ENCODE measurements around the gene LLGL2.
"Not testable (repeated sequence)": the region's sequence is repeated elsewhere in the genome, so short reads cannot be mapped to it uniquely, and the experiment has no call there.

LLGL2 gene

GRCh38 chr17:75589919-75590303 is 64.4 kb downstream of the LLGL2 start:
- H3K36me3 ChIP-seq (ENCODE audit: control insufficient read depth in 2 of 2, insufficient read depth in 2 of 2, low read length in 2 of 2): no peaks in the 10 kb centered on the region
- H3K9me3 ChIP-seq (ENCODE audit: control insufficient read depth in 2 of 2, low read length in 2 of 2): no peaks in the 10 kb centered on the region
- peak overlapping the region in 1 of 2 donors; percentile 68 for H3K9ac ChIP-seq (ENCODE audit: low read depth in 1 of 2, low read length in 2 of 2)
- peak overlapping the region in 1 of 2 donors; percentile 61 for H3K27ac ChIP-seq (ENCODE audit: low read depth in 2 of 2, low read length in 2 of 2)
- H3K27me3 ChIP-seq (ENCODE audit: control insufficient read depth in 2 of 2, insufficient read depth in 2 of 2, low read length in 2 of 2): no peaks in the 10 kb centered on the region
- peaks cover 9 to 11% of the 10 kb centered on the region in 2 donors for H3K4me1 ChIP-seq (ENCODE audit: control insufficient read depth in 2 of 2, insufficient read depth in 2 of 2, low read length in 2 of 2)
- peak overlapping the region in 1 of 2 donors; percentile 48 for H3K4me3 ChIP-seq (ENCODE audit: low read length in 2 of 2)

- Histone ChIP-seq H3K27ac (ENCODE audit: low read depth in 2 of 2, low read length in 2 of 2) (no peak overlapping the region), H3K27me3 (ENCODE audit: control insufficient read depth in 2 of 2, insufficient read depth in 2 of 2, low read length in 2 of 2) (no peaks in the 10 kb centered on the region), H3K4me3 (ENCODE audit: low read length in 2 of 2) (peak overlapping the region in 1 of 2 donors; percentile 48), H3K9ac (ENCODE audit: low read depth in 1 of 2, low read length in 2 of 2) (peak overlapping the region in 1 of 2 donors; percentile 12), H3K36me3 (ENCODE audit: control insufficient read depth in 2 of 2, insufficient read depth in 2 of 2, low read length in 2 of 2) (no peaks in the 10 kb centered on the region), H3K9me3 (ENCODE audit: control insufficient read depth in 2 of 2, low read length in 2 of 2) (no peaks in the 10 kb centered on the region), H3K4me1 (ENCODE audit: control insufficient read depth in 2 of 2, insufficient read depth in 2 of 2, low read length in 2 of 2) (peaks cover 9 to 11% of the 10 kb centered on the region in 2 donors)
Observed at GRCh38 chr17:75590314-75590761, 64.8 kb downstream of the LLGL2 start.

GRCh38 chr17:75590849-75591721 is 65.6 kb downstream of the LLGL2 start:
- Histone ChIP-seq H3K27ac (ENCODE audit: low read depth in 2 of 2, low read length in 2 of 2) (no peak overlapping the region), H3K9ac (ENCODE audit: low read depth in 1 of 2, low read length in 2 of 2) (no peak overlapping the region)

GRCh38 chr17:75591722-75592302 is 66.3 kb downstream of the LLGL2 start:
- Histone ChIP-seq H3K27me3 (ENCODE audit: control insufficient read depth in 2 of 2, insufficient read depth in 2 of 2, low read length in 2 of 2) (no peaks in the 10 kb centered on the region), H3K9ac (ENCODE audit: low read depth in 1 of 2, low read length in 2 of 2) (no peak overlapping the region), H3K36me3 (ENCODE audit: control insufficient read depth in 2 of 2, insufficient read depth in 2 of 2, low read length in 2 of 2) (no peaks in the 10 kb centered on the region), H3K4me1 (ENCODE audit: control insufficient read depth in 2 of 2, insufficient read depth in 2 of 2, low read length in 2 of 2) (peaks cover 9 to 11% of the 10 kb centered on the region in 2 donors), H3K4me3 (ENCODE audit: low read length in 2 of 2) (no peak overlapping the region), H3K27ac (ENCODE audit: low read depth in 2 of 2, low read length in 2 of 2) (no peak overlapping the region), H3K9me3 (ENCODE audit: control insufficient read depth in 2 of 2, low read length in 2 of 2) (no peaks in the 10 kb centered on the region)

More at GRCh38 chr17:75590849-75591721, 65.6 kb downstream of the LLGL2 start:
- no peaks in the 10 kb centered on the region for H3K9me3 ChIP-seq (ENCODE audit: control insufficient read depth in 2 of 2, low read length in 2 of 2)
- peaks cover 9 to 11% of the 10 kb centered on the region in 2 donors for H3K4me1 ChIP-seq (ENCODE audit: control insufficient read depth in 2 of 2, insufficient read depth in 2 of 2, low read length in 2 of 2)
- no peaks in the 10 kb centered on the region for H3K36me3 ChIP-seq (ENCODE audit: control insufficient read depth in 2 of 2, insufficient read depth in 2 of 2, low read length in 2 of 2)
- H3K4me3 ChIP-seq (ENCODE audit: low read length in 2 of 2): no peak overlapping the region
- no peaks in the 10 kb centered on the region for H3K27me3 ChIP-seq (ENCODE audit: control insufficient read depth in 2 of 2, insufficient read depth in 2 of 2, low read length in 2 of 2)

- no peaks in the 10 kb centered on the region for H3K36me3 ChIP-seq (ENCODE audit: control insufficient read depth in 2 of 2, insufficient read depth in 2 of 2, low read length in 2 of 2)
- no peaks in the 10 kb centered on the region for H3K27me3 ChIP-seq (ENCODE audit: control insufficient read depth in 2 of 2, insufficient read depth in 2 of 2, low read length in 2 of 2)
- H3K9me3 ChIP-seq (ENCODE audit: control insufficient read depth in 2 of 2, low read length in 2 of 2): no peaks in the 10 kb centered on the region
- H3K4me3 ChIP-seq (ENCODE audit: low read length in 2 of 2): no peak overlapping the region
- no peak overlapping the region for H3K27ac ChIP-seq (ENCODE audit: low read depth in 2 of 2, low read length in 2 of 2)
- H3K9ac ChIP-seq (ENCODE audit: low read depth in 1 of 2, low read length in 2 of 2): no peak overlapping the region
- H3K4me1 ChIP-seq (ENCODE audit: control insufficient read depth in 2 of 2, insufficient read depth in 2 of 2, low read length in 2 of 2): peaks cover 5 to 6% of the 10 kb centered on the region in 2 donors
Observed at GRCh38 chr17:75592348-75593020, 67.0 kb downstream of the LLGL2 start.

- not testable (repeated sequence) for H3K4me3 ChIP-seq (ENCODE audit: low read length in 2 of 2); H3K27ac ChIP-seq (ENCODE audit: low read depth in 2 of 2, low read length in 2 of 2); H3K9ac ChIP-seq (ENCODE audit: low read depth in 1 of 2, low read length in 2 of 2); H3K4me1 ChIP-seq (ENCODE audit: control insufficient read depth in 2 of 2, insufficient read depth in 2 of 2, low read length in 2 of 2); H3K36me3 ChIP-seq (ENCODE audit: control insufficient read depth in 2 of 2, insufficient read depth in 2 of 2, low read length in 2 of 2); H3K27me3 ChIP-seq (ENCODE audit: control insufficient read depth in 2 of 2, insufficient read depth in 2 of 2, low read length in 2 of 2); H3K9me3 ChIP-seq (ENCODE audit: control insufficient read depth in 2 of 2, low read length in 2 of 2)
Observed at GRCh38 chr17:75593430-75593829, 67.9 kb downstream of the LLGL2 start.

GRCh38 chr17:75594499-75595283 is 69.2 kb downstream of the LLGL2 start:
- Histone ChIP-seq H3K4me1 (ENCODE audit: control insufficient read depth in 2 of 2, insufficient read depth in 2 of 2, low read length in 2 of 2) (no peaks in the 10 kb centered on the region), H3K9ac (ENCODE audit: low read depth in 1 of 2, low read length in 2 of 2) (no peak overlapping the region), H3K27ac (ENCODE audit: low read depth in 2 of 2, low read length in 2 of 2) (no peak overlapping the region), H3K36me3 (ENCODE audit: control insufficient read depth in 2 of 2, insufficient read depth in 2 of 2, low read length in 2 of 2) (no peaks in the 10 kb centered on the region), H3K27me3 (ENCODE audit: control insufficient read depth in 2 of 2, insufficient read depth in 2 of 2, low read length in 2 of 2) (no peaks in the 10 kb centered on the region), H3K4me3 (ENCODE audit: low read length in 2 of 2) (no peak overlapping the region), H3K9me3 (ENCODE audit: control insufficient read depth in 2 of 2, low read length in 2 of 2) (no peaks in the 10 kb centered on the region)

GRCh38 chr17:75595284-75595919 is 69.9 kb downstream of the LLGL2 start:
- Histone ChIP-seq H3K9ac (ENCODE audit: low read depth in 1 of 2, low read length in 2 of 2) (no peak overlapping the region), H3K9me3 (ENCODE audit: control insufficient read depth in 2 of 2, low read length in 2 of 2) (no peaks in the 10 kb centered on the region), H3K4me1 (ENCODE audit: control insufficient read depth in 2 of 2, insufficient read depth in 2 of 2, low read length in 2 of 2) (no peaks in the 10 kb centered on the region), H3K27me3 (ENCODE audit: control insufficient read depth in 2 of 2, insufficient read depth in 2 of 2, low read length in 2 of 2) (no peaks in the 10 kb centered on the region), H3K4me3 (ENCODE audit: low read length in 2 of 2) (no peak overlapping the region), H3K27ac (ENCODE audit: low read depth in 2 of 2, low read length in 2 of 2) (no peak overlapping the region), H3K36me3 (ENCODE audit: control insufficient read depth in 2 of 2, insufficient read depth in 2 of 2, low read length in 2 of 2) (no peaks in the 10 kb centered on the region)

GRCh38 chr17:75595920-75596313 is 70.4 kb downstream of the LLGL2 start:
- no peak overlapping the region for H3K4me3 ChIP-seq (ENCODE audit: low read length in 2 of 2)
- H3K9me3 ChIP-seq (ENCODE audit: control insufficient read depth in 2 of 2, low read length in 2 of 2): no peaks in the 10 kb centered on the region
- H3K36me3 ChIP-seq (ENCODE audit: control insufficient read depth in 2 of 2, insufficient read depth in 2 of 2, low read length in 2 of 2): no peaks in the 10 kb centered on the region
- no peaks in the 10 kb centered on the region for H3K4me1 ChIP-seq (ENCODE audit: control insufficient read depth in 2 of 2, insufficient read depth in 2 of 2, low read length in 2 of 2)
- no peak overlapping the region for H3K9ac ChIP-seq (ENCODE audit: low read depth in 1 of 2, low read length in 2 of 2)
- H3K27me3 ChIP-seq (ENCODE audit: control insufficient read depth in 2 of 2, insufficient read depth in 2 of 2, low read length in 2 of 2): no peaks in the 10 kb centered on the region
- H3K27ac ChIP-seq (ENCODE audit: low read depth in 2 of 2, low read length in 2 of 2): no peak overlapping the region

All from mucosa of rectum (tissue), 2 donors.